IPS DF 6.9 (cell line): ENCODE measurements around the gene SRSF3.
"Not testable (repeated sequence)": the region's sequence is repeated elsewhere in the genome, so short reads cannot be mapped to it uniquely, and the experiment has no call there.

ENCODE experiments used
- DNase-seq: peaks from one replicate; pipeline ENCODE4 v3.0.0-alpha.2; 2013; ENCODE audit warnings: low read depth, low spot score
- H3K27ac ChIP-seq: one replicate; pipeline ENCODE4 v1.5.1; 2013; ENCODE audit warnings: low read length, control low read depth
- H3K27me3 ChIP-seq: 2 replicates; pipeline ENCODE4 v1.6.1; 2013; ENCODE audit warnings: mild to moderate bottlenecking, low read length; ENCODE audit not compliant: control insufficient read depth, insufficient read depth
- H3K36me3 ChIP-seq: 2 replicates; pipeline ENCODE4 v1.6.1; 2013; ENCODE audit warnings: low read length; ENCODE audit not compliant: control insufficient read depth, insufficient read depth
- H3K4me1 ChIP-seq: 2 replicates; pipeline ENCODE4 v1.6.1; 2013; ENCODE audit warnings: low read length; ENCODE audit not compliant: control insufficient read depth, insufficient read depth
- H3K4me3 ChIP-seq: 2 replicates; pipeline ENCODE4 v1.5.1; 2013; ENCODE audit warnings: mild to moderate bottlenecking, low read length
- H3K9me3 ChIP-seq: 2 replicates; pipeline ENCODE4 v1.6.1; 2013; ENCODE audit warnings: low read length, inconsistent platforms; ENCODE audit not compliant: control insufficient read depth, insufficient read depth
- WGBS: extraction: QIAGEN DNeasy Blood & Tissue Kit; methylation state at CpG from one replicate; pipeline ENCODE4 v1.1.7; 2013; ENCODE audit warnings: mixed read lengths, missing lambda C conversion rate; ENCODE audit not compliant: insufficient read length, insufficient coverage; 5-methylcytosine and 5-hydroxymethylcytosine counted together

The SRSF3 gene

DNA sequence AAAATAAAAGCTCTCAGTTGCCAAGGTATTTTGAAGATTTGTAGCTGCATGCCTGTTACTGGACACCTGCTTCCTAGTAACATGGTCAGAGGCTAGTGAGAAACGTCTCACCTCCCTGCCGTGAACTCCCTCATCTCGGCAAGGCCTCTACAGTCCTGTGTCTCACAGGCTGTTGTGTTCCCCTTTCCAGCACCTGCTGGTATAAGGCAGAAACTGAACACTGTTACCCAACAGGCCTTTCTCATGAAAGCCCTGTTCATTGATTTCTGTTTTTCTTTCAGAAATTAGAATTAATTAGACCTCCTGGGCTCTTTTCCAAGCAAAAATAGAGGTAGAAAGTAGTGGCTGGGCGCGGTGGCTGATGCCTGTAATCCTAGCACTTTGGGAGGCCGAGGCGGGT, 17.6 kb upstream of the SRSF3 start:
- WGBS = no CpG with 5 or more reads among the region's 7 CpGs
- H3K36me3 ChIP-seq = no peaks in the 10 kb centered on the region
- H3K4me1 ChIP-seq = no peaks in the 10 kb centered on the region
- H3K27me3 ChIP-seq = no peaks in the 10 kb centered on the region
- no peak for DNase-seq
- no peak overlapping the region for H3K27ac ChIP-seq
- H3K4me3 ChIP-seq = no peak overlapping the region
- no peaks in the 10 kb centered on the region for H3K9me3 ChIP-seq

- H3K9me3 ChIP-seq = no peaks in the 10 kb centered on the region
- no peak overlapping the region for H3K4me3 ChIP-seq
- no peak for DNase-seq
- no peaks in the 10 kb centered on the region for H3K4me1 ChIP-seq
- H3K36me3 ChIP-seq = no peaks in the 10 kb centered on the region
- no peak overlapping the region for H3K27ac ChIP-seq
- no peaks in the 10 kb centered on the region for H3K27me3 ChIP-seq
- no CpG with 5 or more reads among the region's 2 CpGs for WGBS
These were observed 16.9 kb upstream of the SRSF3 start for GRCh38 chr6:36577301-36577700.

GRCh38 chr6:36578030-36578429, 16.1 kb upstream of the SRSF3 start:
- Histone ChIP-seq H3K27me3 (no peaks in the 10 kb centered on the region), H3K27ac (no peak overlapping the region), H3K9me3 (no peaks in the 10 kb centered on the region), H3K4me3 (no peak overlapping the region), H3K36me3 (no peaks in the 10 kb centered on the region), H3K4me1 (no peaks in the 10 kb centered on the region)
- no peak for DNase-seq
- no CpG with 5 or more reads among the region's 5 CpGs for whole genome bisulfite sequencing

DNA sequence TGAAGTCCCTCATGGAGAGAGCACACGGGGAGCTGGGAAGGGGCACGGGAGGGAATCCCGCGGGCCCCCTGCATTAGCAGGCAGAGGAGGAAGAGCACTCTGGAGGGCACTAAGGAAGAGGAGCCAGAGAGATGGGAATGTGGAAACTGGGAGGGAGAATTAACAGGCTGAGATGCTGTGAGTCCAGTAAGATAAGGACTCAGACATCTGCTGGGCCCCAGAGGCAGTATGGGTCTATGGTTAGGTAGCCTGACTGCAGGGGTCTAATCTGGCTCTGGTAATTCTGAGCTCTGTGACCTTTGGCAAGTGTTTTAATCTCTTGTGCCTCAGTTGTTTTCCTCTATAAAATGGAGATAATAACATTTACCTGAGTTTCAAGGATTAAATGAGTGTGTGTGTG, 15.7 kb upstream of the SRSF3 start:
- H3K9me3 ChIP-seq = no peaks in the 10 kb centered on the region
- no peak overlapping the region for H3K4me3 ChIP-seq
- H3K27ac ChIP-seq = no peak overlapping the region
- H3K4me1 ChIP-seq = no peaks in the 10 kb centered on the region
- no CpG with 5 or more reads among the region's 4 CpGs for WGBS
- no peaks in the 10 kb centered on the region for H3K36me3 ChIP-seq
- no peaks in the 10 kb centered on the region for H3K27me3 ChIP-seq
- DNase-seq = no peak

DNA sequence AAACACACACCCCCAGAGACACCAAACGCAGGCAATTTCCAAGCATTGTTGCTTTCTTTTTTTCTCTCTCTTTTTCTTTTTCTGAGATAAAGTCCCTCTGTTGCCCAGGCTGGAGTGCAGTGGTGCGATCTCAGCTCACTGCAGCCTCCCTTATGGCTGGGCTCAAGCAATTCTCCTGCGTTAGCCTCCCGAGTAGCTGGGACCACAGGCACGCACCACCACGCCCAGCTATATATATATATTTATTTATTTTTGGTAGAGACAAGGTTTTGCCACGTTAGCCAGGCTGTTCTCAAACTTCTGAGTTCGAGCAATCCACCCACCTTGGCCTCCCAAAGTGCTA, 14.0 kb upstream of the SRSF3 start:
- no CpG with 5 or more reads among the region's 8 CpGs for WGBS
- Histone ChIP-seq H3K27me3 (no peaks in the 10 kb centered on the region), H3K27ac (no peak overlapping the region)

DNA sequence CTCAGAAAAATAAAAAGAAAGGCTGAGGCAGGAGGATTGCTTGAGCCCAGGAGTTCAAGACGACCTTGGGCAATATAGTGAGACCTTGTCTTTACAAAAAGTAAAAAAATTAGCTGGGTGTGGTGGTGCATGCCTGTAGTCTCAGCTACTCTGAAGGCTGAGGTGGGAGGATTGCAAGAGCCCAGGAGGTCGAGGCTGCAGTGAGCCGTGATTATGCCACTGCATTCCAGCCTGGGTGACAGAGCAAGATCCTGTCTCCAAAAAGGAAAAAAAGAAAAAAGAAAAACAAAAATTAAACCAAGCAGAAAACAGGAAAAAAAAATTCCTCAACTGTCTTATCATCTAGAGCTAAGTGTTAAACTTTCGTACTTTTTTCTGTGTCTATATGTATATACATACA, 12.4 kb upstream of the SRSF3 start:
- Histone ChIP-seq H3K4me3 (no peak overlapping the region), H3K36me3 (no peaks in the 10 kb centered on the region), H3K27ac (no peak overlapping the region), H3K4me1 (no peaks in the 10 kb centered on the region), H3K27me3 (no peaks in the 10 kb centered on the region), H3K9me3 (no peaks in the 10 kb centered on the region)
- WGBS = no CpG with 5 or more reads among the region's 4 CpGs
- no peak for DNase-seq

More for the DNA sequence above, 14.0 kb upstream of the SRSF3 start:
- H3K4me1 ChIP-seq = no peaks in the 10 kb centered on the region
- no peak for DNase-seq
- no peaks in the 10 kb centered on the region for H3K36me3 ChIP-seq
- H3K9me3 ChIP-seq = no peaks in the 10 kb centered on the region
- no peak overlapping the region for H3K4me3 ChIP-seq

GRCh38 chr6:36586606-36587005, 7.6 kb upstream of the SRSF3 start:
- Histone ChIP-seq H3K27ac (no peak overlapping the region), H3K9me3 (no peaks in the 10 kb centered on the region), H3K36me3 (no peaks in the 10 kb centered on the region), H3K4me1 (no peaks in the 10 kb centered on the region), H3K27me3 (no peaks in the 10 kb centered on the region), H3K4me3 (no peak overlapping the region)
- DNase-seq = no peak
- WGBS = no CpG with 5 or more reads among the region's 1 CpG

DNA sequence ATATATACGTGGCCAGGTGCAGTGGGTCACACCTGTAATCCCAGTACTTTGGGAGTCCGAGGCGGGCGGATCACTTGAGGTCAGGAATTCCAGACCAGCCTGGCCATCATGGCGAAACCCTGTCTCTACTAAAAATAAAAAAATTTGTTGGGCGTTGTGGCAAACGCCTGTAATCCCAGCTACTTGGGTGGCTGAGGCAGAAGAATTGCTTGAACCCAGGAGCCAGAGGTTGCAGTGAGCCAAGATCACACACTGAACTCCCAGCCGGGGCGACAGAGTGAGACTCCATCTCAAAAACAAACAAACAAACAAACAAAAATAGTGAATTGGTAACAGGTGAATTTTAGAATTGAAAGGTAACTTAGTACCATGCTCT, 5.1 kb upstream of the SRSF3 start:
- H3K4me1 ChIP-seq, H3K36me3 ChIP-seq, H3K27me3 ChIP-seq, DNase-seq, H3K27ac ChIP-seq, H3K4me3 ChIP-seq, H3K9me3 ChIP-seq: not testable (repeated sequence)
- no CpG with 5 or more reads among the region's 9 CpGs for WGBS

GRCh38 chr6:36590237-36590636, 3.9 kb upstream of the SRSF3 start:
- no peaks in the 10 kb centered on the region for H3K9me3 ChIP-seq
- no peaks in the 10 kb centered on the region for H3K36me3 ChIP-seq
- H3K4me1 ChIP-seq = no peaks in the 10 kb centered on the region
- H3K4me3 ChIP-seq = no peak overlapping the region
- no CpG with 5 or more reads among the region's 1 CpG for WGBS
- no peak overlapping the region for H3K27ac ChIP-seq
- H3K27me3 ChIP-seq = no peaks in the 10 kb centered on the region
- DNase-seq = no peak

DNA sequence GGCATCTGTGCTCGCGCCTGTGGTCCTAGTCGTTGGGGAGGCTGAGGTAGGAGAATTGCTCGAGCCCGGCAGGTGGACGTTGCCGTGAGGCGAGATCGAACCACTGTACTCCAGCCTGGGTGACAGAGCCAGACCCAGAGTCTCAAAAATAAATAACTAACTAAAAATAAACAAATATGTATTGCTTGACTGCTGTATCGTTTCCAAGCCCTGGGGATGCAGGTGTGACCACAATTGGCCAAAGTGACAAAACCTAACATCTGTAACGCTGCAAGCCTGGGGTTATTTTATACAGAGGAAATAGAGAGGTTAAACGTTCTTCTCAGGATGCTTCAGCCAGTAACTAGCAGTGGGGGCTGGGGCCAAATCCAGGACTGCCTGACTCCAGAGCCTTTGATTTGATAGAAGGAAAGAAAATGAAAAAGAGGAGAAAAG, 1.9 kb upstream of the SRSF3 start:
- H3K9me3 ChIP-seq = no peaks in the 10 kb centered on the region
- no peak overlapping the region for H3K27ac ChIP-seq
- WGBS = no CpG with 5 or more reads among the region's 12 CpGs
- no peak for DNase-seq
- H3K4me3 ChIP-seq = no peak overlapping the region
- peaks cover 6% of the 10 kb centered on the region; the same call in 1 of the 2 replicates for H3K36me3 ChIP-seq
- H3K27me3 ChIP-seq = no peaks in the 10 kb centered on the region
- H3K4me1 ChIP-seq = no peaks in the 10 kb centered on the region

DNA sequence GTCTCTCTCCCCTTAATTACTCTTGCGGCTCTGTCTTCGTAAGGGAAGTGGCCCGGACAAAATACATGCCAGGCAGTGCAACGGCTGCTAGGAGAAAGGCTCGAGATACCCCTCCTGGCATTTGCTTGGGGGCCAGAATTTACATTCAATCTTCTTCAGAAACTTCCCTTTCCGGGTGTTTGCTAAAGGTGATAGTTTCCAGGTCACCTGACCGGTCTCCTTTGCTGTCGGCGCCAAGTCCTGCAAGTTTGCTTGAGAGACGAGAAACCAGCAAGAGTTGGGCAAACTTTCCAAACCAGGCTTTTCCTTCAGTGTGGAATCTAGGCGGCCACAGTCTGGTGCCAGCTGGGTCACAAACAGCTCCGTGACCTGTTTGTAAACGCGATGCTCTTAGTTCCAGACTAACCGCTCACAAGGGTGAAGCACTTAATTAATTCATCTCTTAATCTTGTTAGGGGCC, 563 bp upstream of the SRSF3 start:
- Histone ChIP-seq H3K36me3 (peaks cover 15% of the 10 kb centered on the region), H3K9me3 (no peaks in the 10 kb centered on the region), H3K27ac (no peak overlapping the region), H3K27me3 (no peaks in the 10 kb centered on the region), H3K4me3 (peak overlapping the region; percentile 66; the same call in 1 of the 2 replicates), H3K4me1 (no peaks in the 10 kb centered on the region; the same call in 1 of the 2 replicates)
- DNase-seq = no peak
- no CpG with 5 or more reads among the region's 15 CpGs for WGBS
